Mesodermal cell (in vitro differentiated cells): ENCODE results near the gene SLAMF7.

Experiments used
- H3K27ac ChIP-seq: 2 replicates; pipeline ENCODE4 v1.7.0; 2013; ENCODE audit warnings: mild to moderate bottlenecking, low read depth, low read length, moderate library complexity; ENCODE audit not compliant: severe bottlenecking
- H3K36me3 ChIP-seq: 2 replicates; pipeline ENCODE4 v1.7.1; 2013; ENCODE audit warnings: mild to moderate bottlenecking, low read length, moderate library complexity; ENCODE audit not compliant: control insufficient read depth, insufficient read depth
- H3K4me1 ChIP-seq: one replicate; pipeline ENCODE4 v1.7.1; 2013; ENCODE audit warnings: mild to moderate bottlenecking, low read length; ENCODE audit not compliant: insufficient read depth, control insufficient read depth, poor library complexity, severe bottlenecking
- H3K4me3 ChIP-seq: 2 replicates; pipeline ENCODE4 v1.7.0; 2013; ENCODE audit warnings: low read length, control low read depth, mild to moderate bottlenecking; ENCODE audit not compliant: insufficient read depth, poor library complexity, severe bottlenecking; ENCODE audit errors: extremely low read depth
- H3K9me3 ChIP-seq: 2 replicates; pipeline ENCODE4 v1.7.1; 2013; ENCODE audit warnings: mild to moderate bottlenecking, low read length, moderate library complexity; ENCODE audit not compliant: control insufficient read depth
- WGBS, 2 experiments: methylation state at CpG; one replicate each; pipeline ENCODE4 v1.1.5; 2013; ENCODE audit warnings: missing lambda C conversion rate in 2 of 2; ENCODE audit not compliant: insufficient coverage in 2 of 2; 5-methylcytosine and 5-hydroxymethylcytosine counted together

SLAMF7 gene

DNA sequence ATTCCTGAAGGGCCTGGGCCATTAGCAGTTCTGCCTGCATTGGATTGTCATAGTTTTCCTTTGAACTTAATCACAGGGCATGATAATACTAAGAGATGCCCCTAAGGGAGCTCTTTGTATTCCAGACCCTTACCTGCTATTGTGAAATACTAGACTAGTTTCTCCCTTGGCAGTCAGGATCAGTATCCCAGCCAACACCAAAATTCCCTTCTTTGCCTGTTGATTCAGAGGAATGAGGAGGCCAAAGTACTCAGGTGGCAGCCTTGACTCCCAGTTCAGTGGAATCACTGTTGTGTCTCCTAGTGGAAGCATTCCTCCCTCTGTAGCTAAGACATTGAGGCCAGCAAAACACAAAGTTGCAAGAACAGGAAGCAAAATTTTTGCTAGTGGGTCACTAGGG lies 20.7 kb downstream of the SLAMF7 start:
- Histone ChIP-seq H3K36me3 (no peaks in the 10 kb centered on the region), H3K4me3 (no peak overlapping the region), H3K4me1 (no peaks in the 10 kb centered on the region), H3K27ac (no peak overlapping the region), H3K9me3 (no peaks in the 10 kb centered on the region)

DNA sequence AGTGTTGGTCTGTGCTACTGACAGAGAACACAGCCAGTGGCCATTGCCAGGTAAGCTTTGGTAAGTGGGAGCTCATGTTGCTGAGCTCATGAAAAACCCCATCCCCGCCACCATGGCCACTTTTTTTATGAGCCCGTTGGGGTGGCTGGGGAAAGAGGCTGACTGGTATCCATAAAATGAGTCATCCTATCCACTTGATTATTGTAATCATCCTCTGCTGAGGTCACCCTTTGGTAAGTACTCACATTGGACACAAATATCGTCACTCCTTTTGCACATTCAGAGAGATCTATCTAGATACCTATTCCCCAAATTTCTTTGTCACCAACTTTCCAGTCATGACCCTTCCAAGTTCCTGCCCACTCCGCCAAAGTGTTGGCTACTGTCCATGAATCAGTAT lies 22.0 kb downstream of the SLAMF7 start:
- no peak overlapping the region for H3K4me3 ChIP-seq
- WGBS, 2 experiments, result 95% methylated on average over 2 of the region's 4 CpGs; no CpG with 5 or more reads in 1 of the 2 experiments
- no peak overlapping the region for H3K27ac ChIP-seq
- no peaks in the 10 kb centered on the region for H3K36me3 ChIP-seq
- no peaks in the 10 kb centered on the region for H3K9me3 ChIP-seq
- no peaks in the 10 kb centered on the region for H3K4me1 ChIP-seq

DNA sequence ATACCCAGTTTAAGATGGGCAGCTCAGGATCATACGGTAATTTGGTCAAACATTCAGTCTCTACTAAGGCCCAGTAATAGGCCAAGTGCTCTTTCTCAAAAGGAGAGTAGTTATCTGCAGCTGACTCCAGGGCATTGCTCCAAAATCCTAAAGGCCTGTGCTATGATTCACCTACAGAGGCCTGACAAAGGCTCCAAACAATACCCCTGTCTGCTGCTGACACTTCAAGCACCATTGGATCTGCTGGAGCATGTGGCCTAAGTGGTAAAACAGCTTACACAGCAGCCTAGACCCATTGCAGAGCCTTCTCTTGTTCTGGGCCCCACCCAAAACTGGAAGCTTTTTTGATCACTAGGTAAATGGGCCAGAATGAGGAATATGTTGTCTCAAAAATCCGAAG lies 22.8 kb downstream of the SLAMF7 start:
- H3K4me3 ChIP-seq, result no peak overlapping the region
- H3K27ac ChIP-seq, result no peak overlapping the region
- no peaks in the 10 kb centered on the region for H3K4me1 ChIP-seq
- no peaks in the 10 kb centered on the region for H3K9me3 ChIP-seq
- 86 to 95% methylated on average over 2 of the region's 2 CpGs for WGBS, 2 experiments
- no peaks in the 10 kb centered on the region for H3K36me3 ChIP-seq

DNA sequence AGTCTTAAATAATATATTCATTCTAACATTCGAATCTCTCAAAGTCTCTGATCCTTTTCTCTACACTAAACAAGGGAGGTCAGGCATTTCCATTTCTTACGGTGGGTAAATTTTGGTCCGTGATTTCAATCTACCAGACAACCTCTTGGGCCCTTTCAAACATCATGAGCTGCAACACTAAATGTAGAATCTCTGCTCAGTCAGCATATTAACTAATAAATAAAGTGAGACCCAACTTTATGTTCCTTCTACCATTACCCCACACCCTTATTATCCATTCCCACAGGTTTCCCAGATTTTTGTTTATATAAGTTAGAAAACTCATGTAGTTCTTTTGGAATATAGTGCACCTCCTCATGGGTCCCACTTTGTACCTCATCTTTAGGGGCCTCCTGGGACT lies 24.9 kb downstream of the SLAMF7 start:
- Histone ChIP-seq H3K27ac (no peak overlapping the region), H3K9me3 (no peaks in the 10 kb centered on the region), H3K4me1 (no peaks in the 10 kb centered on the region), H3K4me3 (no peak overlapping the region), H3K36me3 (no peaks in the 10 kb centered on the region)
- WGBS, 2 experiments, result 95 to 100% methylated on average over 1 to 3 of the region's 3 CpGs

DNA sequence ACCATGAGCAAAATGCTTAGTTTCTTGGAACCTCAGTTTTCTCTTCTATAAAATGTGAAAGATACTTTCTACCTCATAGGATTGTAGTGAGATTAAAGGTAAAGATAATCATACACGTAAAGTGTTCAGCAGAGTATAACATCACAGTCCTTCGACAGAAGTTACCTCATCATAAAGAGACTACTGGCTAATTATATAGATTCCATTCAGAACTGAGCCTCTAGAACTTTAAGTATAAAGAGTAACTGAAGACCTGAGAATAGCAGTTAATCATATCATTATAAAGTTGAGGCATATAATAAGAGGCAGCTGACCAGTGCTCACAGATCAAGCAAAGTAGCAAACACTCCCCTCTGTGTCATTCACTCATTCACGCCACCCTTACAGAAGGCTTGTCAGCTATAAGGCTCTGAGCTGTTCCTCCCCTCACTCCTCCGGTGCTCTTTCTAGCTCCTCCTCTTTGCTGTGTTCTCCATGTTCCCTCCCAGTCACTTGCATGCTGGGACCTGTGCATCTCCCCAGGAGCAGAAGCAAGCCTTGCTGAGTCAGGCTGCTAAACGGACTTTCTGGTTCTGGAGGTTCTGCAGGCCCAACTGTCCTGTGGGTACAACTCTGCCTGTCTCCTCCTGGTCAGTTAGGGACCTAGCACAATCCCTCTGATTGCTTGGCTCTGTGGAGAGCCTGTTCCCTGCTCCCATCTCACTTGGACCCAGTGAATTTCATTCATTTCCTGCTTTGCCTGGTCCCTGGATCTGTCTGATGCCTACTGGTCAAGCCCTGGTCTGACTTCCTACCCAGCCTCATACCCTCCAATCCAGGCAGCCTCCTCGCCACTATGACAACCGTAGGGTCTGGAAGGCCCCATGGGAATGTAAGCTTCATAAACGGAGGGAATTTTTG lies 28.6 kb downstream of the SLAMF7 start:
- WGBS, 2 experiments, result 69 to 73% methylated on average over 5 of the region's 8 CpGs
- H3K36me3 ChIP-seq, result no peaks in the 10 kb centered on the region
- H3K4me3 ChIP-seq, result no peak overlapping the region
- no peak overlapping the region for H3K27ac ChIP-seq
- no peaks in the 10 kb centered on the region for H3K4me1 ChIP-seq
- no peaks in the 10 kb centered on the region for H3K9me3 ChIP-seq

DNA sequence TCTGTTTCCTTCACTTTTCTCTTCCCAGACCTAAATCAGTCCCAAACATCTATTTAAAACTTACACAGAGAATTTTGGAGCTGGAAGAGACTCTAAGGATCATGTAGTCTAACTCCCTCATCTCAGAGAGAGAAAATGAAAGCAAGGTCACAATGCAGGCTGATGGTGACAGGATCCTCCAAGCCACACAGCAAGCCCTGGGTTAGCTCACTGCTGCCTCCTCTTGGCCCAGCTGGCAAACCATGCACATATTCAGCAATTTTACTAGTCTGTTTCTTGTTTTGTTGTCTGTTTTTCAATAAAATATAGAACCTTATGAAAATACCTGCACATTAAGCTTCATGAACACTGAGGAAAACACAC lies 29.2 kb downstream of the SLAMF7 start:
- Histone ChIP-seq H3K4me1 (no peaks in the 10 kb centered on the region), H3K9me3 (no peaks in the 10 kb centered on the region), H3K36me3 (no peaks in the 10 kb centered on the region), H3K27ac (no peak overlapping the region), H3K4me3 (no peak overlapping the region)

DNA sequence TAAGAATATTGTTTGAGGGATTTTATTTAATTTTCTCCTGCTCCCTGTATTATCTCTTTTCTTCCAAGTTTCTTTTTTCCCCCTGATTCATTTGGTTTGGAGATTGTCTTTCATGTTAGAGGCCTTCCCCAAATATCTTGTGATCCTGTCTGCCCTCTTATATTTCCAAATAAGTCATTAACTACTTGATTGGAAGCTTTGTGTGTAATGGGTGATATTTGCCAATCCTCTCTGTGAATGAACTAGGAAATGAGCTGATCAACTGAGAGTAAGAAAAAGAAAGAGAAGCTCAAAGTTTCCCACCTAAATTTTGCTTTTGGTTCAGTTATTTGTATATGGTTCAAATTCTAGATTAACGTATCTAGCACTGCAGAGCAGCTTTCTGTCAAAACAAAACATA lies 33.3 kb downstream of the SLAMF7 start:
- no peak overlapping the region for H3K27ac ChIP-seq
- H3K4me3 ChIP-seq, result no peak overlapping the region
- H3K9me3 ChIP-seq, result no peaks in the 10 kb centered on the region
- WGBS, 2 experiments, result no CpG with 5 or more reads among the region's 1 CpG
- H3K36me3 ChIP-seq, result no peaks in the 10 kb centered on the region
- peaks cover 9% of the 10 kb centered on the region for H3K4me1 ChIP-seq

DNA sequence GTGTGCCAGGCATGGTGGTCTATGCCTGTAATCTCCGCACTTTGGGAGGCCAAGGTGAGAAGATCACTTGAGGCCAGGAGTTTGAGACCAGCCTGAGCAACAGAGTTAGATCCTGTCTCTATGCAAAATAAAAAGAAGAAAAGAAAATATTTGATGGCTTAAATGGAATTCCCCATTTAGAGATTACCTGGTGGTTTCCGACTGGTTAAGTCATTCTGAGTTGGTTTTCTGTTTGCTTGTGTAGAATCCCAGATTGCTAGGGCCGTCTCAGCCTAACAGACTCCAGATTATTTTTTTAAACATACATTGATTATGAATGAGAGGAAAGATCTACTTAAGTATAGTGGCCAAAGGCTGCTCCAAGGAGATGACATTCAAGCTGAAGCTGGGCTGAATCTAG lies 34.0 kb downstream of the SLAMF7 start:
- H3K9me3 ChIP-seq, result no peaks in the 10 kb centered on the region
- no CpG with 5 or more reads among the region's 3 CpGs for WGBS, 2 experiments
- no peaks in the 10 kb centered on the region for H3K36me3 ChIP-seq
- H3K4me1 ChIP-seq, result peaks cover 9% of the 10 kb centered on the region
- no peak overlapping the region for H3K4me3 ChIP-seq
- H3K27ac ChIP-seq, result no peak overlapping the region

DNA sequence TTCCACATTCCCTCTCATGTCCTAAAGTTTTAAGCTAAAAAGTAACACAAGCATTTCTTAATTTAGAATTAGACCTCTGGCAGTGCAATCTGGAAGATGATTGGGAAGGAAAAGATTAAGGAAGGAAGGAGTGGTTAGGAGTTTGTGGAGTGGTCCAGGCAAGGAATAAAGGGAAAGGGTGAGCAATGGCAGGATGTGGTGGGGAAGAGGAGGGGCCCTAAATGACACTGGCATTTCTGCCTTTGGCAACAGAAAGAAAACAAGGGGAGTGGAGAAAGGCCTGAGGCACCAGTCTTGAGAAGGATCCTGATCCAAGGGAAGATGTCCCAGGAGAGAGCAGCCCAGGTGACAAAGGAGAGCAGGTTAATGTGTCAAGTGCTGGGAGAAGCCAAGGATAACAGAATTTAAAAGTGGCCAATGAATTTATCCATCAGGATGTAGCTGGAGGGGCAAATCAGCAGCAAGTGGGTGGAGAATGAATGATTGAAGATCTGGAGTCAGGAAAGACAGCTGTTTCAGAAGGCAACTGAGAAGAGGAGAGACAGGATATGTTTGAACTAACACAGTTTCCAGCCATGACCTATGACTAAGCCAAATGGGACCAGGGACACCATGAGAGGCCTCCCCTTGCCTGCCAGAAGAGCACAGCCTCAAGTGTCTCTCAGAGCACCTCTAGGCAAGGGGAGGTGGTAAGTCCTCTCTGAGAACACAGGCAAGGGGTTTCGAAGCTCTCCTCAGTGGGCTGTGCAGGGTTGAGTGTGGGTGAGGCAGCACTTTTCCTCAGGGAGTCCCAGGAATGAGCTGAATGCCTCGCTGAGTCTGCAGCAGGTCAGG lies 36.1 kb downstream of the SLAMF7 start:
- Histone ChIP-seq H3K4me3 (no peak overlapping the region), H3K36me3 (no peaks in the 10 kb centered on the region), H3K27ac (no peak overlapping the region), H3K4me1 (peaks cover 9% of the 10 kb centered on the region), H3K9me3 (no peaks in the 10 kb centered on the region)
- WGBS, 2 experiments, result 55 to 69% methylated on average over 2 of the region's 2 CpGs

DNA sequence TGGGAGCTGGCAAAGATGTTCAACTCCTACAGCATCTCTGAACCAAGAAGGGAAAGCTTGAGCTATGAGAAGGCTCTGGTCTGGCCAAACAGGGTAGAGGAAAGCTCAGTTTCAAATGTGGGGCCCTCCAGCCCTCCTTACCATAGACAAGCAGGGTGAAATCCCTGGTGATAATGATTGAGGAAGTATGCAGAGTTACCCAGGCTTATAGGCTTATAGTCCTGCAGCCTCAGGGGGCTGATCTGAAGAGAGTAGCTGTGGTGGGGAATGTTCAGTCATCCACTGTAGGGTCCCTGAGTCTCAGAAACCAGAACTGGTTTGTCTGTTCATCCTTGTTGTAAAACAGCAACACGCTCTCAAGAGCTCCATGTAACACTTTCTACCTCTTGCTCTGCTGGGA lies 37.1 kb downstream of the SLAMF7 start:
- Histone ChIP-seq H3K9me3 (no peaks in the 10 kb centered on the region), H3K27ac (no peak overlapping the region)
- WGBS, 2 experiments, result 73 to 83% methylated on average over 1 of the region's 1 CpG

More for the DNA sequence above, 37.1 kb downstream of the SLAMF7 start:
- Histone ChIP-seq H3K4me3 (no peak overlapping the region), H3K36me3 (no peaks in the 10 kb centered on the region), H3K4me1 (peaks cover 9% of the 10 kb centered on the region)
